GM12892 (cell line): ENCODE results near the gene JAKMIP1.

Experiments used
- POLR2A ChIP-seq: IDR thresholded peaks from 2 replicates; pipeline ENCODE4 v1.6.1; 2011; ENCODE audit warnings: low read depth, low read length, control low read depth
- POLR2AphosphoS5 ChIP-seq: IDR thresholded peaks from 2 replicates; pipeline ENCODE4 v1.6.1; 2011; ENCODE audit warnings: low read depth, low read length, control low read depth

GRCh38 chr4:5993876-5994811 is 206.2 kb downstream of the JAKMIP1 start:
- no peak for TF ChIP-seq POLR2A
- no peak for TF ChIP-seq POLR2AphosphoS5
